ENCODE data around the gene SBF2.

The SBF2 gene

DNA sequence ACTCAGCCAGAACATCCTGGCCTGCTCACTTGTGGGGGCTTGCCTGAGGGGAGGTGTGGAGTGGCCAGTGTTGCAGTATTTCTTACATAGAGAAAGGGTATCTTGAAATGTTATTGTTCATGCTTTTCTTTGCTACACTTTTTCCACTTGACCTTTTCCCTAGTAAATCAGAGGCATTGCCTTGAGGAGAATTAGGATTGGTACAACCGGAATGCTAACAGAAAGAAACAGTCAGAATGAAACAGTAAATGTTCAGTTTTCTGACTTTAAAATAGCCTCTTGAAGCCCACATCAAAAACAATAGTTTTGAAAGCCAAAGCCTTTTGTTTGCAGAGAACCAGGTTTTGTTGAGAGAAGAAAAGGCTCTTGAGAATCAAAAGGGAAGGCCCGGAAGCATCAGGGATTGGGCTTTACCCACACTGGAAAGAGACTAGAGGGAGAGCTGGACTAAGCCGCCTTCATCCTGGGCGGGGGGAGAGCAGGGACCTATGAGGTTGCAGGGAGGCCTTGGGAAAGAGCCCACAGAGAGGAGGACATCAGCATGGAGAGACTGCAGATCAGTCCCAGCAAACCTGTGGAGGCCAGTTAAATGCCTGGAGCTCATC, 23.2 kb upstream of the SBF2 start:
- Histone ChIP-seq H3K27me3 (replicated peaks; ENCODE audit: insufficient read depth, low read length) (no peaks in the 10 kb centered on the region), H3K4me3 (ENCODE audit: low read length) (peak overlapping the region; percentile 3), H2AFZ (ENCODE audit: low read length) (peak overlapping the region; percentile 32)

DNA sequence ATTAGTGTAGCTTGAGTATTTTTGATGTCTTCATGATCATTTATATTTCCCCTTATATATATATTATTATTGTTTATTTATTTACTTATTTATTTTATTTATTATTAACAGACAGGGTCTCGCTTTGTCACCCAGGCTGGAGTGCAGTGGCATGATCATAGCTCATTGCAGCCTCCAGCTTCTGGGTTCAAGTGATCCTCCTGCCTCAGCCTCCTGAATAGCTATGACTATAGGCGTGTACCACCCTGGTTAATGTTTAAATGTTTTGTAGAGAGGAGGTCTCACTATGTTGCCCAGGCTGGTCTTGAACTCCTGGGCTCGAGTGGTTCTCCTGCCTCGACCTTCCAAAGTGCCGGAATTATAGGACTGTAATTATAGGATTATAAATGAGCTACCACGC, 21.1 kb upstream of the SBF2 start:
- Histone ChIP-seq H3K79me2 (ENCODE audit: low read length) (peaks cover 8% of the 10 kb centered on the region), H3F3A (ENCODE audit: insufficient read depth, low read length) (peaks cover 80% of the 10 kb centered on the region), H3K4me2 (ENCODE audit: low read depth, low read length) (peak overlapping the region; percentile 78; the same call in 1 of the 2 replicates), H4K20me1 (ENCODE audit: insufficient read depth, low read length) (no peaks in the 10 kb centered on the region), H3K9ac (ENCODE audit: low read length) (peak overlapping the region; percentile 82; the same call in 1 of the 2 replicates), H2AFZ (ENCODE audit: low read length) (no peak overlapping the region), H3K4me1 (ENCODE audit: low read length) (peaks cover 67% of the 10 kb centered on the region), H3K9me2 (replicated peaks; ENCODE audit: insufficient read depth, low read length) (no peaks in the 10 kb centered on the region), H3K4me3 (ENCODE audit: low read length) (peak overlapping the region; percentile 54; the same call in 1 of the 2 replicates), H3K27ac (ENCODE audit: low read length) (peak overlapping the region; percentile 97; the same call in 1 of the 2 replicates), H3K36me3 (replicated peaks; ENCODE audit: insufficient read depth, low read length) (no peaks in the 10 kb centered on the region), H3K27me3 (replicated peaks; ENCODE audit: insufficient read depth, low read length) (no peaks in the 10 kb centered on the region), H3K9me3 (replicated peaks; ENCODE audit: insufficient read depth, low read length) (no peaks in the 10 kb centered on the region)
- no peak for DNase-seq
- no peak for TF ChIP-seq EZH2phosphoT487 (IDR thresholded peaks at IDR 0.05; ENCODE audit: low read length)

More for the DNA sequence above, 23.2 kb upstream of the SBF2 start:
- Histone ChIP-seq H3K9ac (ENCODE audit: low read length) (peak overlapping the region; percentile 46), H3K27ac (ENCODE audit: low read length) (peak overlapping the region; percentile 89), H3K4me1 (ENCODE audit: low read length) (peaks cover 61% of the 10 kb centered on the region), H3K36me3 (replicated peaks; ENCODE audit: insufficient read depth, low read length) (no peaks in the 10 kb centered on the region), H4K20me1 (ENCODE audit: insufficient read depth, low read length) (no peaks in the 10 kb centered on the region), H3K9me2 (replicated peaks; ENCODE audit: insufficient read depth, low read length) (no peaks in the 10 kb centered on the region), H3K79me2 (ENCODE audit: low read length) (peaks cover 5% of the 10 kb centered on the region), H3F3A (ENCODE audit: insufficient read depth, low read length) (peaks cover 58% of the 10 kb centered on the region), H3K4me2 (ENCODE audit: low read depth, low read length) (peak overlapping the region; percentile 46), H3K9me3 (replicated peaks; ENCODE audit: insufficient read depth, low read length) (no peaks in the 10 kb centered on the region)
- TF ChIP-seq, protein P1, sequence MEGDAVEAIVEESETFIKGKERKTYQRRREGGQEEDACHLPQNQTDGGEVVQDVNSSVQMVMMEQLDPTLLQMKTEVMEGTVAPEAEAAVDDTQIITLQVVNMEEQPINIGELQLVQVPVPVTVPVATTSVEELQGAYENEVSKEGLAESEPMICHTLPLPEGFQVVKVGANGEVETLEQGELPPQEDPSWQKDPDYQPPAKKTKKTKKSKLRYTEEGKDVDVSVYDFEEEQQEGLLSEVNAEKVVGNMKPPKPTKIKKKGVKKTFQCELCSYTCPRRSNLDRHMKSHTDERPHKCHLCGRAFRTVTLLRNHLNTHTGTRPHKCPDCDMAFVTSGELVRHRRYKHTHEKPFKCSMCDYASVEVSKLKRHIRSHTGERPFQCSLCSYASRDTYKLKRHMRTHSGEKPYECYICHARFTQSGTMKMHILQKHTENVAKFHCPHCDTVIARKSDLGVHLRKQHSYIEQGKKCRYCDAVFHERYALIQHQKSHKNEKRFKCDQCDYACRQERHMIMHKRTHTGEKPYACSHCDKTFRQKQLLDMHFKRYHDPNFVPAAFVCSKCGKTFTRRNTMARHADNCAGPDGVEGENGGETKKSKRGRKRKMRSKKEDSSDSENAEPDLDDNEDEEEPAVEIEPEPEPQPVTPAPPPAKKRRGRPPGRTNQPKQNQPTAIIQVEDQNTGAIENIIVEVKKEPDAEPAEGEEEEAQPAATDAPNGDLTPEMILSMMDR (IDR thresholded peaks at IDR 0.05; ENCODE audit: low read length): no peak
- TF ChIP-seq EZH2 (optimal IDR thresholded peaks at IDR 0.05; ENCODE audit: low read depth, low read length) (no peak), EZH2phosphoT487 (IDR thresholded peaks at IDR 0.05; ENCODE audit: low read length) (no peak)
- DNase-seq: peak; percentile 56

DNA sequence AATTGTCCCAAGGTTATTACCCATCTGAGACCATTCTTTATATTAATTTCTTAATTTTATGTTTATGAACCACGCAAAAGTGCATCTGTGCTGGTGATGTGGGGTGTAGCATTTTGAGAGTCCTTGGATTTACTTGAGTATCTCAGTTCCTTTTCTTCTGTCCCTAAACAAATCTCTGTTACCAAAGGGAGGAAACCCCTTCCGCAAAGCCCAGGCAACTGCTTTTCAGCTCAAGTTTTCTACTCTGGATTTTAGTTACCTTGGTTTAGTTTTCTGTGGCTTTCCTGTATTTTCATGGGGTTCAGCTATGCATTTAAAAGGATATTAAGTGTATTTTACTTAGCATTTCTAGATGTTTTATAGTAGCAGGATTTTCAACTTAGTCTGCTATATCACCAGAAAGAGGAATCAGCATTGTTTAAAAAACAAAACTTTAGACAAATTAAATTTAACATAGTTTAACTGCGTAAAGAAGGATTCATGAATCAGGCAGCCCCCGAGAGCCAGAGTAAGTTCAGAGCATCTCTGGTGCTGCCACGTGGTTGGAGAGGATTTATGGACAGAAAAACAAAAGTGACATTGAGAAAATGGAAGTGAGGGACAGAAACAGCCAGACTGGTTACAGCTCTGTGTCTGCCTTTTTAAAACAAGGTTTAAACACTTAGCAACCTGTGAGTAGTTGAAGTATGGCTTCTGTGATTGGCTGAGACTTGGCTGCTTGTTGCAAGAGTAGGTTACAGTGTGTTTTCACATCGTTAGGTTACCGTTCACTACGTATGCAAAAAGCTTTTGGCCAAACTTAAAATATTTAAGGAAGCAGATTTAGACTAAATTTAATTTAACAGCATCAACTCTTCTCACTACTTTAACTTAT, 20.4 kb upstream of the SBF2 start:
- H3K4me3 ChIP-seq (ENCODE audit: low read length): peak overlapping the region; percentile 54
- H3K4me2 ChIP-seq (ENCODE audit: low read depth, low read length): peak overlapping the region; percentile 78
- no peaks in the 10 kb centered on the region for H3K27me3 ChIP-seq (replicated peaks; ENCODE audit: insufficient read depth, low read length)

More for the DNA sequence above, 20.4 kb upstream of the SBF2 start:
- no peaks in the 10 kb centered on the region for H4K20me1 ChIP-seq (ENCODE audit: insufficient read depth, low read length)
- H2AFZ ChIP-seq (ENCODE audit: low read length): no peak overlapping the region
- peaks cover 67% of the 10 kb centered on the region for H3K4me1 ChIP-seq (ENCODE audit: low read length)
- DNase-seq: peak; percentile 96
- no peaks in the 10 kb centered on the region for H3K36me3 ChIP-seq (replicated peaks; ENCODE audit: insufficient read depth, low read length)
- H3K9ac ChIP-seq (ENCODE audit: low read length): peak overlapping the region; percentile 82
- H3K9me2 ChIP-seq (replicated peaks; ENCODE audit: insufficient read depth, low read length): no peaks in the 10 kb centered on the region
- no peaks in the 10 kb centered on the region for H3K9me3 ChIP-seq (replicated peaks; ENCODE audit: insufficient read depth, low read length)
- peak overlapping the region; percentile 97 for H3K27ac ChIP-seq (ENCODE audit: low read length)
- H3F3A ChIP-seq (ENCODE audit: insufficient read depth, low read length): peaks cover 86% of the 10 kb centered on the region
- TF ChIP-seq EZH2phosphoT487 (IDR thresholded peaks at IDR 0.05; ENCODE audit: low read length): no peak
- TF ChIP-seq, protein P1 (IDR thresholded peaks at IDR 0.05; ENCODE audit: low read length): no peak
- TF ChIP-seq EZH2 (optimal IDR thresholded peaks at IDR 0.05; ENCODE audit: low read depth, low read length): no peak
- peaks cover 8% of the 10 kb centered on the region for H3K79me2 ChIP-seq (ENCODE audit: low read length)
